K562 (cell line): ENCODE measurements around the gene ZSWIM1. TPM values are rescaled to one million over a fixed set of nuclear protein-coding genes. Genes with fewer than 3 reads are reported as not detected.

ENCODE experiments used
- E2F8 ChIP-seq: fragments of 450-650 bp; IDR thresholded peaks from 2 replicates; pipeline ENCODE4 v1.7.1; 2018; ENCODE audit warnings: mild to moderate bottlenecking, low read depth; ENCODE audit not compliant: partially characterized antibody
- EGR1 ChIP-seq: fragments of 450-650 bp; conservative IDR thresholded peaks from 2 replicates; pipeline ENCODE4 v1.6.1; 2017; ENCODE audit warnings: mild to moderate bottlenecking
- FOXP4 ChIP-seq: sonication (generic); formaldehyde crosslinking; IDR thresholded peaks from 2 replicates; pipeline ENCODE4 v1.8.0; 2022; ENCODE audit warnings: mild to moderate bottlenecking, missing genetic modification reagents, borderline replicate concordance
- KAT2B ChIP-seq: IDR thresholded peaks from one replicate; pipeline ENCODE4 v1.6.1; 2012; ENCODE audit warnings: low read depth, mild to moderate bottlenecking, control low read depth, inconsistent platforms, low read length, moderate library complexity
- KDM4B ChIP-seq, 2 experiments: fragments of 450-650 bp in 1 of 2; sonication (generic) in 1 of 2; IDR thresholded peaks; 2 replicates each; pipeline ENCODE4 v1.6.1; 2016 to 2017; ENCODE audit warnings: borderline replicate concordance in 2 of 2, antibody characterized with exemption in 1 of 2, low read depth in 1 of 2, mild to moderate bottlenecking in 1 of 2
- MTA2 ChIP-seq: fragments of 450-650 bp; IDR thresholded peaks from 2 replicates; pipeline ENCODE4 v1.6.1; 2016; ENCODE audit warnings: low read depth
- NELFE ChIP-seq: IDR thresholded peaks from 2 replicates; pipeline ENCODE4 v1.6.1; 2011; ENCODE audit warnings: mild to moderate bottlenecking; ENCODE audit not compliant: insufficient read depth, insufficient read length
- NFIC ChIP-seq: fragments of 450-650 bp; IDR thresholded peaks from 2 replicates; pipeline ENCODE4 v1.6.1; 2017; ENCODE audit warnings: mild to moderate bottlenecking, inconsistent platforms
- NFYB ChIP-seq: IDR thresholded peaks from 2 replicates; pipeline ENCODE4 v1.6.1; 2011; ENCODE audit warnings: mild to moderate bottlenecking, moderate library complexity; ENCODE audit not compliant: insufficient read length; ENCODE audit errors: extremely low read depth
- TFE3 ChIP-seq: fragments of 450-650 bp; formaldehyde crosslinking; IDR thresholded peaks from 2 replicates; pipeline ENCODE4 v1.4.0; 2020; ENCODE audit warnings: mild to moderate bottlenecking, mixed read lengths
- TGIF2 ChIP-seq: sonication (generic); formaldehyde crosslinking; IDR thresholded peaks from 2 replicates; pipeline ENCODE4 v1.8.1; 2022; ENCODE audit warnings: mild to moderate bottlenecking, missing genetic modification reagents, moderate library complexity
- ZBTB17 ChIP-seq: fragments of 450-650 bp; formaldehyde crosslinking; IDR thresholded peaks from 2 replicates; pipeline ENCODE4 v1.4.0; 2020; ENCODE audit warnings: mild to moderate bottlenecking
- ZBTB9 ChIP-seq: fragments of 450-650 bp; formaldehyde crosslinking; IDR thresholded peaks from 2 replicates; pipeline ENCODE4 v1.4.0; 2020; ENCODE audit warnings: mild to moderate bottlenecking, moderate library complexity
- ZNF146 ChIP-seq: IDR thresholded peaks from one replicate; pipeline ENCODE4 v1.6.1; 2018; ENCODE audit warnings: missing compliant biosample characterization; ENCODE audit not compliant: unreplicated experiment
- ZNF263 ChIP-seq: sonication (generic); formaldehyde crosslinking; IDR thresholded peaks from 2 replicates; pipeline ENCODE4 v1.8.0; 2022; ENCODE audit warnings: mild to moderate bottlenecking, missing genetic modification reagents, borderline replicate concordance
- ZNF316 ChIP-seq: fragments of 450-650 bp; IDR thresholded peaks from 2 replicates; pipeline ENCODE4 v1.6.1; 2016
- polyA plus RNA-seq, 8 experiments: library from polyadenylated mRNA; depleted of rRNA in 4 of 8; stranded (reverse) in 5 of 8; unstranded in 3 of 8; fragments of >200 nt; fragmentation: Nextera tagmentation in 2 of 8; fragmentation: Illumina TruSeq in 1 of 8; extraction: Ambion mirVana in 2 of 8; extraction: Trizol in 1 of 8; gene quantifications; 2 replicates each; pipeline versions ENCODE4 v1.2.1 to v1.2.3, GENCODE V29; 2011 to 2014; ENCODE audit warnings: inconsistent platforms in 1 of 8, missing spikeins in 1 of 8
- total RNA-seq, 7 experiments: library from RNA; depleted of rRNA in 6 of 7; stranded (reverse); fragments of >200 nt in 6 of 7; fragmentation: Illumina TruSeq in 2 of 7; extraction: Trizol in 2 of 7; gene quantifications; 2 replicates each; pipeline versions ENCODE4 v1.2.1 to v1.2.3, GENCODE V29; 2011 to 2021; ENCODE audit warnings: low replicate concordance in 1 of 7

The ZSWIM1 gene
- total and polyA plus RNA-seq, 9 of the 15 experiments (the other 6 are each of a cell fraction or from before 2014, with no cell fraction given) = 2.5 to 15.6 (median 9.5) TPM

- TF ChIP-seq TFE3 (CRISPR knock-in tag) (no peak), E2F8 (no peak), MTA2 (peak; percentile 25; the same call in 1 of the 2 replicates), ZNF316 (no peak), ZBTB17 (CRISPR knock-in tag) (no peak), TGIF2 (CRISPR knock-in tag) (no peak), NFIC (peak; percentile 73), ZBTB9 (CRISPR knock-in tag) (no peak), KDM4B (IDR thresholded peaks at IDR 0.05; ENCODE audit: borderline replicate concordance in 2 of 2, low read depth in 1 of 2) (no peak), ZNF146 (CRISPR knock-in tag) (no peak), NFYB (no peak), ZNF263 (CRISPR knock-in tag) (no peak), NELFE (no peak), FOXP4 (0 out of 2 replicates have a peak, but pooled peaks have one; percentile 41), EGR1 (no peak), KAT2B (no peak)
These were observed 44.2 kb upstream of the ZSWIM1 start (continued) for GRCh38 chr20:45836841-45837240.
